Measurements from ENCODE around the gene ANKH. TPM values are rescaled to one million over a fixed set of nuclear protein-coding genes. Genes with fewer than 3 reads are reported as not detected.

ANKH gene
- total RNA-seq, 1 donor from 2014 or later: 0.19 TPM

- no peaks in the 10 kb centered on the region for H3K27me3 ChIP-seq
- H3K27ac ChIP-seq: no peak overlapping the region
- no peak overlapping the region for H3K9ac ChIP-seq
- TF ChIP-seq CTCF (IDR thresholded peaks at IDR 0.05) (no peak), EZH2 (IDR thresholded peaks at IDR 0.05) (no peak), EZH2phosphoT487 (IDR thresholded peaks at IDR 0.05) (no peak)
- no peak for DNase-seq (ENCODE audit: low spot score)
- no peaks in the 10 kb centered on the region for H3F3A ChIP-seq (ENCODE audit: low read depth)
- no peaks in the 10 kb centered on the region for H3K4me1 ChIP-seq
- no peaks in the 10 kb centered on the region for H3K36me3 ChIP-seq
- no peaks in the 10 kb centered on the region for H3K4me1 Mint-ChIP-seq
- no peak overlapping the region for H3K27ac Mint-ChIP-seq
- H3K4me2 ChIP-seq: no peak overlapping the region
- H3K4me3 ChIP-seq: no peak overlapping the region
- no peaks in the 10 kb centered on the region for H4K20me1 ChIP-seq (ENCODE audit: low read depth)
- no peaks in the 10 kb centered on the region for H3K79me2 ChIP-seq (ENCODE audit: low read depth)
- no peak overlapping the region for H2AFZ ChIP-seq (replicated peaks)
- peaks cover 3% of the 10 kb centered on the region for H3K27me3 Mint-ChIP-seq (ENCODE audit: insufficient read depth, low read depth)
- no peaks in the 10 kb centered on the region for H3K9me3 ChIP-seq (ENCODE audit: low read depth)
- no peaks in the 10 kb centered on the region for H3K9me3 Mint-ChIP-seq
- no peak overlapping the region for H3K4me3 Mint-ChIP-seq
- no peaks in the 10 kb centered on the region for H3K36me3 Mint-ChIP-seq
Observed at GRCh38 chr5:14913096-14913495, 41.5 kb upstream of the ANKH start.

- H3K4me1 Mint-ChIP-seq: no peaks in the 10 kb centered on the region
- Histone ChIP-seq H3K4me1 (no peaks in the 10 kb centered on the region), H2AFZ (replicated peaks) (no peak overlapping the region), H3K27ac (no peak overlapping the region), H4K20me1 (ENCODE audit: low read depth) (no peaks in the 10 kb centered on the region), H3K4me2 (no peak overlapping the region), H3K9me3 (ENCODE audit: low read depth) (no peaks in the 10 kb centered on the region), H3K79me2 (ENCODE audit: low read depth) (no peaks in the 10 kb centered on the region), H3K27me3 (no peaks in the 10 kb centered on the region), H3F3A (ENCODE audit: low read depth) (no peaks in the 10 kb centered on the region), H3K36me3 (no peaks in the 10 kb centered on the region), H3K4me3 (no peak overlapping the region), H3K9ac (no peak overlapping the region)
- DNase-seq (ENCODE audit: low spot score): no peak
- no peaks in the 10 kb centered on the region for H3K36me3 Mint-ChIP-seq
- peaks cover 3% of the 10 kb centered on the region for H3K27me3 Mint-ChIP-seq (ENCODE audit: insufficient read depth, low read depth)
- no peak overlapping the region for H3K27ac Mint-ChIP-seq
- H3K4me3 Mint-ChIP-seq: no peak overlapping the region
- TF ChIP-seq EZH2 (IDR thresholded peaks at IDR 0.05) (no peak), CTCF (IDR thresholded peaks at IDR 0.05) (no peak), EZH2phosphoT487 (IDR thresholded peaks at IDR 0.05) (no peak)
- no peaks in the 10 kb centered on the region for H3K9me3 Mint-ChIP-seq
Observed at GRCh38 chr5:14912206-14912605, 40.6 kb upstream of the ANKH start.

- Histone ChIP-seq H3K36me3 (no peaks in the 10 kb centered on the region), H3K27me3 (no peaks in the 10 kb centered on the region), H3K4me1 (no peaks in the 10 kb centered on the region), H3K27ac (no peak overlapping the region), H3K9ac (no peak overlapping the region), H3K9me3 (ENCODE audit: low read depth) (no peaks in the 10 kb centered on the region), H3K4me2 (no peak overlapping the region), H3K4me3 (no peak overlapping the region), H4K20me1 (ENCODE audit: low read depth) (no peaks in the 10 kb centered on the region), H2AFZ (replicated peaks) (no peak overlapping the region), H3F3A (ENCODE audit: low read depth) (no peaks in the 10 kb centered on the region), H3K79me2 (ENCODE audit: low read depth) (no peaks in the 10 kb centered on the region)
- H3K27ac Mint-ChIP-seq: no peak overlapping the region
- H3K4me3 Mint-ChIP-seq: no peak overlapping the region
- H3K9me3 Mint-ChIP-seq: no peaks in the 10 kb centered on the region
- H3K27me3 Mint-ChIP-seq (ENCODE audit: insufficient read depth, low read depth): peaks cover 5% of the 10 kb centered on the region
- H3K4me1 Mint-ChIP-seq: no peaks in the 10 kb centered on the region
- TF ChIP-seq EZH2 (IDR thresholded peaks at IDR 0.05): no peak
- TF ChIP-seq CTCF (IDR thresholded peaks at IDR 0.05): no peak
- TF ChIP-seq EZH2phosphoT487 (IDR thresholded peaks at IDR 0.05): no peak
- H3K36me3 Mint-ChIP-seq: no peaks in the 10 kb centered on the region
- no peak for DNase-seq (ENCODE audit: low spot score)
Observed at GRCh38 chr5:14909369-14909768, 37.8 kb upstream of the ANKH start.

Measured in neural progenitor cell (in vitro differentiated cells).